ENCODE results near the gene PYGO1. TPM values are rescaled to one million over a fixed set of nuclear protein-coding genes. Genes with fewer than 3 reads are reported as not detected.

PYGO1 gene
- total and polyA plus RNA-seq, 9 of the 15 experiments (the other 6 are each of a cell fraction or from before 2014, with no cell fraction given) = under 0.01 to 0.07 (median 0.02) TPM; not detected in 5

GRCh38 chr15:55576943-55577342 lies 11.2 kb downstream of the PYGO1 start:
- Histone ChIP-seq H4K20me1 (replicated peaks; ENCODE audit: control insufficient read depth, insufficient read depth, low read length) (no peaks in the 10 kb centered on the region), H2AFZ (ENCODE audit: low read depth, low read length) (no peak overlapping the region), H3K9me1 (ENCODE audit: control insufficient read depth, insufficient read depth, low read length) (no peaks in the 10 kb centered on the region), H3K9me3 (replicated peaks; ENCODE audit: control insufficient read depth, insufficient read depth, low read depth, low read length) (no peaks in the 10 kb centered on the region), H3K36me3 (ENCODE audit: control insufficient read depth, insufficient read depth, low read length) (no peaks in the 10 kb centered on the region), H3K27me3 (ENCODE audit: control insufficient read depth in 2 of 2, insufficient read depth in 2 of 2, low read length in 2 of 2) (no peaks in the 10 kb centered on the region), H3K27ac (ENCODE audit: extremely low read depth, low read depth, low read length) (no peak overlapping the region), H3K79me2 (ENCODE audit: control insufficient read depth, insufficient read depth, low read length) (no peaks in the 10 kb centered on the region), H3K4me1 (replicated peaks in 1 of 2; ENCODE audit: control insufficient read depth in 2 of 2, insufficient read depth in 2 of 2, low read length in 2 of 2) (no peaks in the 10 kb centered on the region), H3K4me2 (ENCODE audit: insufficient read depth, low read length) (no peak overlapping the region), H3K4me3 (no peak overlapping the region), H3K9ac (ENCODE audit: insufficient read depth in 1 of 2, low read depth in 2 of 2, low read length in 2 of 2) (no peak overlapping the region)
- DNase-seq (ENCODE audit: extremely low read depth in 1 of 4, low spot score in 3 of 4) (no peak), FAIRE-seq (no peak), ATAC-seq (no peak)
- TF ChIP-seq MEIS2 (IDR thresholded peaks at IDR 0.05; ENCODE audit: partially characterized antibody) = no peak
- BruUV-seq (replicated peaks) = no TSS peak
- ChIA-PET POLR2A (no interaction called here), CTCF (ENCODE audit: low intra/inter-chr PET ratio) (no interaction called here)
- in situ Hi-C loops (cut with MboI) (no loop called here), intact Hi-C loops (cut with micrococcal nuclease) (no loop called here)
- WGBS (ENCODE audit: insufficient coverage, low coverage, missing lambda C conversion rate) = under 1% methylated on average over 6 of the region's 6 CpGs

- Histone ChIP-seq H3K4me2 (ENCODE audit: insufficient read depth, low read length) (no peak overlapping the region), H3K9me1 (ENCODE audit: control insufficient read depth, insufficient read depth, low read length) (no peaks in the 10 kb centered on the region), H3K27me3 (ENCODE audit: control insufficient read depth in 2 of 2, insufficient read depth in 2 of 2, low read length in 2 of 2) (no peaks in the 10 kb centered on the region), H2AFZ (ENCODE audit: low read depth, low read length) (no peak overlapping the region), H4K20me1 (replicated peaks; ENCODE audit: control insufficient read depth, insufficient read depth, low read length) (no peaks in the 10 kb centered on the region), H3K4me3 (no peak overlapping the region), H3K4me1 (replicated peaks in 1 of 2; ENCODE audit: control insufficient read depth in 2 of 2, insufficient read depth in 2 of 2, low read length in 2 of 2) (no peaks in the 10 kb centered on the region), H3K27ac (ENCODE audit: extremely low read depth, low read depth, low read length) (no peak overlapping the region), H3K9ac (ENCODE audit: insufficient read depth in 1 of 2, low read depth in 2 of 2, low read length in 2 of 2) (no peak overlapping the region), H3K79me2 (ENCODE audit: control insufficient read depth, insufficient read depth, low read length) (no peaks in the 10 kb centered on the region), H3K36me3 (ENCODE audit: control insufficient read depth, insufficient read depth, low read length) (no peaks in the 10 kb centered on the region), H3K9me3 (replicated peaks; ENCODE audit: control insufficient read depth, insufficient read depth, low read depth, low read length) (no peaks in the 10 kb centered on the region)
- no TSS peak for BruUV-seq (replicated peaks)
- WGBS (ENCODE audit: insufficient coverage, low coverage, missing lambda C conversion rate) = 0% methylated on average over 2 of the region's 2 CpGs
- intact Hi-C loops (cut with micrococcal nuclease) = no loop called here
- DNase-seq (ENCODE audit: extremely low read depth in 1 of 4, low spot score in 3 of 4) (no peak), FAIRE-seq (no peak), ATAC-seq (no peak)
- in situ Hi-C loops (cut with MboI) = no loop called here
- POLR2A ChIA-PET = no interaction called here
- TF ChIP-seq GATAD2A (IDR thresholded peaks at IDR 0.05) = no peak
- TF ChIP-seq ZNF717 (CRISPR knock-in tag; IDR thresholded peaks at IDR 0.05) = no peak
- TF ChIP-seq REST (IDR thresholded peaks at IDR 0.05; ENCODE audit: borderline replicate concordance) = no peak
- no peak for TF ChIP-seq REST (CRISPR knock-in tag; IDR thresholded peaks at IDR 0.05; ENCODE audit: low read depth)
- TF ChIP-seq ZNF507 (tag; conservative IDR thresholded peaks at IDR 0.05) = no peak
- TF ChIP-seq ZNF277 (CRISPR knock-in tag; IDR thresholded peaks at IDR 0.05; ENCODE audit: borderline replicate concordance) = no peak
- TF ChIP-seq ETS2 (tag; IDR thresholded peaks at IDR 0.05; ENCODE audit: borderline replicate concordance, poor library complexity, severe bottlenecking) = no peak
- CTCF ChIA-PET (ENCODE audit: low intra/inter-chr PET ratio) = no interaction called here
Measured at GRCh38 chr15:55574096-55574495, 14.0 kb downstream of the PYGO1 start.
